HG02588 (cell line): Measurements from ENCODE around the gene SWT1.
"Not testable (repeated sequence)": the region's sequence is repeated elsewhere in the genome, so short reads cannot be mapped to it uniquely, and the experiment has no call there.

Source experiments
- ATAC-seq: cut with Tn5 transposase; IDR thresholded peaks from one replicate; pipeline ENCODE4 v1.9.1; 2021; ENCODE audit warnings: mild to moderate bottlenecking, moderate library complexity; ENCODE audit not compliant: unreplicated experiment

The SWT1 gene

DNA sequence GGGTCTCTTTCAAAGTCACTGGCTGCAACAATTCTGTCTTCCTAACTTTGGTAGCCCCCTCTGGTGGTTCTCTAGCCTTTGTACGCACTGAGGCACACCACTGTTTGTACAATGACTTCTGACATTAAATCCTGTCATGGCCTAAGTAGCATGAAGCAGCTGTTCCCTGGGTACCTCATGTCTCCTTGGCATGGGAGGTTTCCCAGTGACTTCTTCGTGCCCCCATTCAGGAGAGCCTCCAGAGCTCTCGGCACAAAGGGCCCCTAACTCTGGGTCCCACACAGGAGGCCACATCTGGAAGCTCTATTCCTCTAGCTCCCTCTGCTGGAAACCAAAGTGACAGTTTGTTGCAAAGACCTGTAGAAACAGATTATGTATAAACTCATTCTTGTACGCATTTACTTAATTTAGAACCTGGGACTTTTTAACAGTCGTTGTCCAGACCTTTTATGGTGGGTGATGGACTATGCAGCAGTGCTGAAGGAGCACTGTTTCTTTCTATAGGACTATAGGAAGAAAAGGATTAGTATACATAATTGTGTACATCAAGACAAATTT is 13.4 kb downstream of the SWT1 start:
- ATAC-seq = peak; percentile 85

DNA sequence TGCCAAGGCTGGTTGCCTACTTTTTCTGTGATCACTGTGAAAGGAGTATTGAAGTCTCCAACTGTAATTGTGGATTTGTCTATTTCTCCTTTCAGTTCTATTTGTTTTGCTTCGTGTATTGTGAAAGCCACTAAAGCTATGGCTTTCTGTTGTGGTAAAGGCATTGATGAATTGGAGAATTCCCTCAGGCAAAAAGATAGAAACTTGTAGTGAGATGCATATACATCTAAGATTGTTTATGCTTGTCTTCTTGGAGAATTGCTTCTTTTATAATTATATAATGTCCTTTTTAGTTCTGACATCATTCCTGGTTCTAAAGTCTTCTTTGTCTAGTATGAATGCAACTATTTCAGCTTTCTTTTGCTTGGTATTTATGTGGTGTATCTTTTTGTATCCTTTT is 36.8 kb downstream of the SWT1 start:
- no peak for ATAC-seq

DNA sequence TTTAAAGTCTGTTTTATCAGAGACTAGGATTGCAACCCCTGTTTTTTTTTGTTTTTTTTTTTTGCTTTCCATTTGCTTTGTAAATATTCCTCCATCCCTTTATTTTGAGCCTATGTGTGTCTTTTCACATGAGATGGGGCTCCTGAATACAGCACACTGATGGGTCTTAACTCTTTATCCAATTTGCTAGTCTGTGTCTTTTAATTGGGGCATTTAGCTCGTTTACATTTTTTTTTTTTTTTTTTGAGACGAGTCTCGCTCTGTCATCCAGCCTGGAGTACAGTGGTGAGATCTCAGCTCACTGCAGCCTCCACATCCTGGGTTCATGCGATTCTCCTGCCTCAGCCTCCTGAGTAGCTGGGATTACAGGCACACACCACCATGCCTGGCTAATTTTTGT is 41.7 kb downstream of the SWT1 start:
- not testable (repeated sequence) for ATAC-seq

DNA sequence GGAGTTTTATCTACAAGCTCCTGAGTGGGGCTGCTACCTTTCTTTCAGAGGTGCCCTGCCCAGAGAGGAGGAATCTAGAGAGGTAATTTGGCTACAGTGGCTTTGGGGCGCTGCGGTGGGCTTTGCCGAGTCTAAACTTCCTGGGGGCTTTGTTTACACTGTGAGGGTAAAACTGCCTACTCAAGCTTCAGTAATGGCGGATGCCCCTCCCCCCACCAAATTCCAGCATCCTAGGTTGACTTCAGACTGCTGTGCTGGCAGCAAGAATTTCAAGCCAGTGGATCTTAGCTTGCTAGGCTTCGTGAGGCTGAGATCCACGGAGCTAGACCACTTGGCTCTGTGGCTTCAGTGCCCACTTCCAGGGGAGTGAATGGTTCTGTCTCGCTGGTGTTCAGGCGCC is 43.9 kb downstream of the SWT1 start:
- no peak for ATAC-seq

DNA sequence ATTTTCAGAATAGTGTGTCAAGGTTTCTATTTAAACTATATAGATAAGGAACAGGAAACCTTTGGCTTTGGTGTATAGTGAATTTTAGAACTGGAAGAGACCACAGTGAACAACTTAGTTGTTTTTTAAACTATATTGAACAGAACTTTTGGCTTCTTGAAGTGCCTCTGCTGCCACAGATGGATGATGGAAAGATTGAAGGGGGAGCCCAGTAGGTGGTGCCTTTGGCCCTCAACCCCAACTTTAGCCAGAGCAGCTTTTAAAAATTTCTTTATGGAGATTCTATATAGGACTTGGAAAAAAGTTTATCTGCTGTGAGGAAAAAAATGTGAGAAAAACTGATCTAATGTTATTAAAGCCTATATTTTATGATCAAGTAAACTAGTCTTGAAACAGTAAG is 50.2 kb downstream of the SWT1 start:
- no peak for ATAC-seq

DNA sequence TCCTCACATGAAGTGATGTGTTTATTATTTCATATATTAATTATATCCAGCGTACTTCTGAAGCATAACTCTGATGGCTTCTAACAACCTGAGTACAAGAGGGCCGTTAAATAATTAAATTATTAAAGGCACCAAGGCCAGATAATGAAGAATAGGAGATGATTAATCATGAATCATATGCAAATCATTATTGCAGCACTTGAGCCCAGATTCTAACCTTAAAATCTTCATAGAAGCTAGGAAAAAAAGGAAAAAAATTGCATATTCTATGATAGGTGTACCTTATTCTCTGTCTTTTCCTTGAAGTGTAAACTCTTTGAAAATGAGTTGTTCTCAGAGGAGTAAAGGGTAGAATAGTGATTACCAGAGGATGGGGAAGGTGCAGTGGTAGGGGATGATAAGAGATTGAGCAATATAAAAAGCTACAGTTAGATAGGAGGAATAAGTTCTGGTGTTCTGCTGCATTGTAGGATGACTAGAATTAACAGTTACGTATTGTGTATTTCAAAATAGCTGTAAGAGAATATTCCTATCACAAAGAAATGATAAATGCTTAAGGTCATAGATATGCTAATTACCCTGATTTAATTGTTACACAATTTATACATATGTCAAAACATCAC is 51.1 kb downstream of the SWT1 start:
- no peak for ATAC-seq

DNA sequence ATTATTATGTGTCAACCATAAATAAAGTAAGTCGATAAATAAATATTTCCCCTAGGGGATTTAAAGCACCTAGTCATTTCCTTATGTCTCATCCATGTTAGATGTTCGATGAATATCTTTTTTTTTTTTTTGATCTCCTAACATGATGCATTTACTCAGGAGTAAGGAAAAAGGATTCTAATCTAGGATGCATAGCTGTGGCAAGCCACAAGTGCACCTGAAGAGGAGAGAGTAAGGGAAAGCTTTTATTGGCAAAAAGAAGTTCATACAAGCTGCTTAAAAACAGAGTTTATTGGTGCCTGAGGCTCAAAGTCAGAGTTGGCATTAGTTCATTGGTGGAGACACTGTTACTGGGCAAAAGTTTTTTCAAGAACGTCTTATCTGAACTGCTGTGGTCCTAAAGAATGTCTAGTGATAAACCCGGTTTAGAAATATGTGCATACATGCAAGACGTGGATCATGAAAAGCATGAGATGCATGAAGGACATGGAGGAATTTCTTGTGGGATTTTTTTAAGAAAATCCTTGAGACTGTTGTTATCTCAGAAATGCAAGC is 51.7 kb downstream of the SWT1 start:
- ATAC-seq = no peak

DNA sequence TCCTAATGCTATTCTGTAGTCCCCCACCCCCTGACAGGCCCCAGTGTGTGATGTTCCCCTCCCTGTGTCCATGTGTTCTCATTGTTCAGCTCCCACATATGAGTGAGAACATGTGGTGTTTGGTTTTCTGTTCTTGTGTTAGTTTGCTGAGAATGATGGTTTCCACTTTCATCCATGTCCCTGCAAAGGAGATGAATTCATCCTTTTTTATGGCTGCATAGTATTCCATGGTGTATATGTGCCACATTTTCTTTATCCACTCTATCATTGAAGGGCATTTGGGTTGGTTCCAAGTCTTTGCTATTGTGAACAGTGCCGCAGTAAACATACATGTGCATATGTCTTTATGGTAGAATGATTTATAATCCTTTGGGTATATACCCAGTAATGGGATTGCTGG is 52.4 kb downstream of the SWT1 start:
- ATAC-seq = not testable (repeated sequence)

DNA sequence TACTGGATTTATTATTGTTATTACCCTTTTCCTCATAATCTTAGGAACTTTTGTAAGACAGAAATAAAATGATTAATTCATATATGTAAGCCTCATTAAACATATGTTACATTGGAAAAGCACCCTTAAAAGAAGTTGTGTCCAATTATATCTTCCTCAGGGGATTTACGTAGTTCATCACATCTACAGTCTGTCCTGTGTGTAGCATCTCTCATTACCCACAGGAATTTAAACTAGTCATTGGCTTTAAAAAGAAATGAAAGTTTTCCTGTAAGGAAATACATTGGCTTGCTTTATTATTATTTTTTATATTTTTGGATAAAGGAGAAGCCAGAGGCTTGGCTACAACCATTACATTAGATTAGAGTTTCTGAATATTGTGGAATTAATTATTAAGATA is 56.1 kb downstream of the SWT1 start:
- no peak for ATAC-seq

DNA sequence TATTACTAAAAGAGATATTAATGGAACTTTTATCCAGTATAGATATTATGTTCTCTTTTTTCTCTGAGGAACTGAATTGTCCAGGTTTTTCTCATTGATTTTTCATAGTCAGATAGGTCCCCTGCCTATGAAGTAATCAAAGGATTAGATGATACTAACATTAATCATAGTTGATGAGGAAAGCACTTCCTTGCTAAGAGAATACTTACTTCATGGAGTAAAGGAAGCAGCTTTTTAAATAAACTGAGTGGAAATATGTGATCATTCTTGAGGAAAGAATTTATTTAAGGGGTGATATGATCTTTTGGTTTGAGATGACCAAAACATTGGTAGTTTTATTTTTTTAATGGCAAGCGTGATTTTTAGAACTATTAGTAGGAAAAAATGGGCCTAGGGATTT is 58.9 kb downstream of the SWT1 start:
- ATAC-seq = no peak

DNA sequence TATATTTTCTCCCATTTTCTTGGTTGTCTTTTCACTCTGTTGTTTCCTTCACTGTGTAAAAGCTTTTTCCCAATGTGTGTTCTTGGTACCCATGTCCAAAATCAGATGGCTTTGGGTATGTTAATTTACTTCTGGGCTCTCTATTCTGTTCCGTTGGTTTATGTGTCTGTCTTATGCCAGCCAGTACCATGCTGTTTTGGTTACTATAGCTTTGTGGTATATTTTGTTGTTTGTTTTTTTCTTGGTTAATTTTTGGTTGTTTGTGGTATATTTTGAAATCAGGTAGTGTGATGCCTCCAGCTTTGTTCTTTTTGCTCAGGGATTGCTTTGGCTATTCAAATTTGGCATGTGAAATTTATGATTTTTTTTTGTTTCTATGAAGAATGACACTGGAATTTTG is 67.2 kb downstream of the SWT1 start:
- ATAC-seq = no peak

DNA sequence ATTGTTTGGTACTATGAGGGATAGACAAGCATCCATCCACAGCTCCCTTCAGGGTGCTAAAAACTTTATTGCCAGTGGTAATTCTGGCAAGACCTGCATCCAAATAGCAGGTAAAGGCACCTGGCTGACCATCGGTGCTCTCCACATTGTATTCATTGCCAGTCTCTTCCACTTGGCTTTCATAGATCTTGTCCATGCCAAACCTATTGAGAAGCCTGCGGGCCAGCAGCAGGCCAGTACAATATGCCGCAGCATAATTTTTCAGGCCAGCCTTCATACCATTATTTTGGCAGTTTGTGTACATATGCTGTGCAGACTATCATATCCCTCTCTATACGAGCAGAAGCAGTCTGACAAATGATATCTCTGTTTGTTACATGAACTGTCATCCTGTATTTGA is 70.2 kb downstream of the SWT1 start:
- ATAC-seq = no peak

DNA sequence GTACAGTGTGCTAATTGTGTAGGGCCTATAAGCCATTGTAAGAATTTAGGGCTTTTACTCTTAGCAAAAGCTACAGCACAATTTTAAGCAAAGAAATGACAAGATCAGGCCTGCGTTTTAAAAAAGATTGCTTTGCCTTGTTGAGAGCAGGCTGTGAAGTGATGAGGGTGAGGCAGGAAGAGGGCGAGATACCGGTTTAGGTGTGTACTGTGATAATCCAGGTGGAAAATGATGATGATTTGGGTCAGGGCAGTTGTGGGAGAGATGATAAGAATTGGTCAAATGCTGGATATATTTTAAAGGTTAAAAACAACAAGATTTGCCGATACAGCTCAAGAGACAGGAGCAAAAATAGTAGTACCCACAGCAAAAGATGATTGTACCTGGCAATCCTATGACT is 72.0 kb downstream of the SWT1 start:
- ATAC-seq = no peak

DNA sequence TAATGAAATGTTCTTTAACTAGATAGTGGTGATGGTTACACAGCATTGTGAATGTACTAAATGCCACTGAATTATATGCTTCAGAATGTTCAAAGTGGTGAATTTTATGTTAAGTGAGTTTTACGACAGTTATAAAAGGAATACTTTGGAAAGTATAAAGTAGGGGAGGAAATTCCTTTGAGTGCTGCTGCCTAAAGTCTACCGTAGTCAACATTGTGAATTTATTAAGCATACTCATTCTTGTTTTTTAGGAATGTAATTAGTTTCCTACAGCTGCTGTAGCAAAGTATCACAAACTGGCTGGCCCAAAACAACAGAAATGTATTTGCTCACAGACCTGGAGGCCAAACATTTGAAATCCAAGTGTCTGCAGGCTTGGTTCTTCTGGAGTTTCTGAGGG is 73.0 kb downstream of the SWT1 start:
- ATAC-seq = no peak

DNA sequence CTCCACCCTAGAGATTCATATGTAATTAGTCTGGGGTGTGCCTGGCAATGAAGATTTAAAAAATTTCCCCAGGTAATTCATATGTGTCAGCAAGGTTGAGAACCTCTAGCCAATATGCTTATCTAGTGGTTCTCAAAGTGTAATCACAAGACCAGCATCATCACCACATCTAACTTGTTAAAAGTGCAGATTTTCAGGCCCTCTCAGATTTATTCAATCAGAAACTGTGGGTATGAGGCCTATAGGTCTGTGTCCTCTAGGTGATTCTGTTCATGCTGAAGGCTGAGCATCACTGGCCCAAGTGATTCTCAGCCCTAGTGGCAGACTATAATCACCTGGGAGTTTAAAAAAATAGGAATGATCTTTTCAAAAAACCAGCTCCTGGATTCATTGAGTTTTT is 75.9 kb downstream of the SWT1 start:
- ATAC-seq = no peak

DNA sequence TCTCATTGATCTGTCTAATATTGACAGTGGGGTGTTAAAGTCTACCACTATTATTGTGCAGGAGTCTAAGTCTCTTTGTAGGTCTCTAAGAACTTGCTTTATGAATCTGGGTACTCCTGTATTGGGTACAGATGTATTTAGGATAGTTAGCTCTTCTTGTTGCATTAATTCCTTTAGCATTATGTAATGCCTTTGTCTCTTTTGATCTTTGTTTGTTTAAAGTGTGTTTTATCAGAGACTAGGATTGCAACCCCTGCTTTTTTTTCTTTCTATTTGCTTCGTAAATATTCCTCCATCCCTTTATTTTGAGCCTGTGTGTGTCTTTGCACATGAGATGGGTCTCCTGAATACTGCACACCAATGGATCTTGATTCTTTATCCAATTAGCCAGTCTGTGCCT is 77.2 kb downstream of the SWT1 start:
- not testable (repeated sequence) for ATAC-seq

DNA sequence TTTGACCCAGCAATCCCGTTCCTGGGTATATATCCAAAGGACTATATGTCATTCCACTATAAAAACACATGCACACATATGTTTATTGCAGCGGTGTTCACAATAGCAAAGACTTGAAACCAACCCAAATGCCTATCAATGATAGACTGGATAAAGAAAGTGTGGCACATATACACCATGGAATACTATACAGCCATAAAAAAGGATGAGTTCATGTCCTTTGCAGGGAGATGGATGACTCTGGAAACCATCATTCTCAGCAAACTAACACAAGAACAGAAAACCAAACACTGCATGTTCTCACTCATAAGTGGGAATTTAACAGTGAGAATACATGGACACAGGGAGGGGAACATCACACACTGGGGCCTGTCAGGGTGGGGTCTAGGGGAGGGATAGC is 80.2 kb downstream of the SWT1 start:
- not testable (repeated sequence) for ATAC-seq

DNA sequence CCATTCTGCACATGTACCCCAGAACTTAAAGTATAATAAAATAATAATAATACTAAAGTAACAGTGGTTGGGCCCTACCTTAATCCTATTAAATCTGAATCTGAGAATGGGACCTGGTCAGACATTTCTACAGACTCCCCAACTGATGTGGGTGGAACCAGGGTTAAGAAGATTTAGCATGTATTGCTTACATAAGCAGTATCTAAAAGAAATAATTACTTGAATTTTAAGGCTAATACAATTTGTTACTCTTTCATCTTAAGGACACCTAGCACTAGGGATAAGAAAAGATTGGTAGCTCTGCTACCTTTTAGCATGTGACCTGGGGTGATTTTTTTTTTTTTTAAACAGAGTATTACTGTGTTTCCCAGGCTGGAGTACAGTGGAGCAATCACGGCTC is 80.7 kb downstream of the SWT1 start:
- ATAC-seq = no peak

DNA sequence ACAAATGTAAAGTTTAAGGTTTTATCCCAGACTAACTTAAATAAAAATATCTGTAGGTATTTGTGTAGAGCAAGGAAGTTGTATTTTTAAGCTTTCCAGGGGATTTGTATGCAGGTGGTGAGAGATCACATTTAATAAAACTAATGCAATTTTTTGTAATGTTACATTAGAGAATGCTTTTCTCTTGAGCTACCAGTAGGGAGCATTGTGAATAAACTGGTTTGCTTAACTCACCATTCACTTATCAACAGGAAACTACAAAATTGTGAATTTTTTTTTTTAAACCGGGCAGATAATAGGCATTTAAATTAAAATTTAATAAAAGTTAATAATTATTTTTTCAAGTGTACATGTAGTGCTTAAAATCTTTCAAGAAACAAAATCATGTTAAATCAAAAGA is 81.5 kb downstream of the SWT1 start:
- ATAC-seq = no peak

DNA sequence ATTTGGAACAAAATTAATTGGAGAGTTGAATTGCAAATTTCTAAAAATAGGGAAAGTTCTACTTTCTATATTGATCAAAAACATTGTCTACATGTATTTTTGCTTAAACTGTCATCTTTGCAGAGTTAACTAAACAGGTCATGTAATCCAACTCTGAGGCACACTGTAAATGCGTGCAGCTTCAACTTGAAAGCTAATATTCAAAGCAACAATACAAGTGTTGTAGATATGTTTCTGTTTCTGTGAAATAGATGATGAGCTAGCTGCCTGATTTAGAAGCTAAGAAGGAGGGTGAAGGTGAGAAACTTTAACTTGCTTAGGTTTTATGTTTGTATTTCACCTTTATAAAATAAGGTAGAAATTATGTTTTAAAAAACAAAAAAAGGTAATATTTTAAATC is 82.9 kb downstream of the SWT1 start:
- ATAC-seq = no peak

DNA sequence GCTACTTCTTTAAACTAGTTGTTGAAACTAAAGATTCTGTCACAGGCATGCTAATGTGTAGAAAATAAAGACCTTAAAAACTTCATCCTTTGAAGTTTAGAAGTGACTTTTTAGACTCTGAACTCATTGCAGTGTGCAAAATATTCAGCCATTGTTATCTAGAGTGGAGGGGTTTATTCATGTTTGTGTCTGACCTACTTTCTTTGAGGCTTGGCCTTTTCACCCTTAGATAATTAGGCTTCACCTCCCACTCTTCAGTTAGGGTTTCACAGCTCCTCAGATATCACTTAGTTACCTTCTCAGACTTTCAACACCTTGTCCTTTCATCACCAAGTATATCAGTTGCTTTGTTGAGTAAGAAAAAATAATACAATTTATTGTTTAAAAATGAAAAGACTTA is 84.2 kb downstream of the SWT1 start:
- no peak for ATAC-seq

DNA sequence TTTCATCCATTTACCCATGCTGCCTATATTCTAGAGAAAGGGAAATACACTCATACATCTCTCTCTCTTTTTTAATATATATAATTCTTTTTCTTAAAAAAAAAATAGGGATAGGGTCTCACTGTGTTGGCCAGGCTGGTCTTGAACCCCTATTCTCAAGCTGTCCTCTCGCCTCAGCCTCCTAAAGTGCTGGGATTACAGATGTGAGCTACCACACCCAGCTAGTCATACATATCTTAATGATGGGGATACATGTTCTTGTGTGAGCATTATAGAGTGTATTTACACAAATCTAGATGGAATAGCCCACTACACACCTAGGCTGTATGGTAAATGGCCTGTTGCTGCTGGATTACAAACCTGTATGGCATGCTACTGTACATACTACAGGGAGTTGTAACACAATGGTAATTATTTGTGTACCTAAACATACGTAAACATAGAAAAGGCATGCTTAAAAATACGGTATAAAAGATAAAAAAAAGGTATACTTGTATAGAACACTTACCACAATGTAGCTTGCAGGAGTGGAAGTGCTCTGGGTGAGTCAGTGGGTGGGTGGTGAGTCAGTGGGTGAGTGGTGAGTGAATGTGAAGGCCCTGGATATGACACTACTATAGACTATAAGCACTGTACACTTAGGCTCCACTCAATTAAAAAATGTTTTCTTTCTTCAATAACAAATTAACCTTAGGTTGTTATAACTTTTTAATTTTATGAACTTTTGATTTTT is 87.2 kb downstream of the SWT1 start:
- no peak for ATAC-seq
